HepG2 (cell line): ENCODE data around the gene USP5. TPM values are rescaled to one million over a fixed set of nuclear protein-coding genes. Genes with fewer than 3 reads are reported as not detected.

Experiments used
- ATAC-seq: fragments of 200-7000 bp; cut with Tn5 transposase; 3 replicates; pipeline ENCODE4 v1.9.1; 2020; ENCODE audit warnings: mild to moderate bottlenecking, moderate library complexity
- BruUV-seq: library from RNA; stranded (reverse); fragments of 400-500 nt; replicated peaks from 2 replicates; lab custom pipeline; 2021; lab: Mats Ljungman, UMichigan
- CTCF ChIA-PET: fragments of 300-600 bp; formaldehyde crosslinking; extraction: SDS; loops from one replicate; lab custom pipeline; 2021; ENCODE audit warnings: low total read pairs, inconsistent platforms, low intra/inter-chr PET ratio; lab: Yijun Ruan, JAX
- POLR2A ChIA-PET: fragments of 350-600 bp; sonication (Branson Sonifier 250); formaldehyde crosslinking; loops from one replicate; lab custom pipeline; 2020; ENCODE audit warnings: antibody characterized with exemption, inconsistent platforms; lab: Yijun Ruan, JAX
- DNase-seq: peaks from one replicate; pipeline ENCODE4 v3.0.0-alpha.2; 2015; ENCODE audit warnings: low spot score
- FAIRE-seq: peaks from 3 replicates; lab custom pipeline; 2011; peaks lifted over from hg19 to GRCh38; lab: Jason Lieb, UNC
- H2AFZ ChIP-seq: one replicate; pipeline ENCODE4 v1.6.1; 2011; ENCODE audit warnings: low read length, inconsistent platforms
- H3K27ac ChIP-seq: fragments of 300-600 bp; 3 replicates; pipeline ENCODE4 v1.8.0; 2011; ENCODE audit warnings: mixed run types, mild to moderate bottlenecking, mixed read lengths, low read length, inconsistent platforms; ENCODE audit not compliant: insufficient read depth; ENCODE audit errors: extremely low read length
- H3K27me3 ChIP-seq, 2 experiments: fragments of 200-600 bp in 1 of 2; 2 replicates in 1 of 2; 3 replicates in 1 of 2; pipeline versions ENCODE4 v1.6.0 to v1.8.0; 2011; ENCODE audit warnings: low read length in 2 of 2, mild to moderate bottlenecking in 2 of 2, moderate library complexity in 2 of 2, inconsistent platforms in 1 of 2; ENCODE audit not compliant: insufficient read depth in 2 of 2, control insufficient read depth in 1 of 2
- H3K36me3 ChIP-seq, 2 experiments: fragments of 200-600 bp in 1 of 2; replicated peaks in 1 of 2; 2 replicates in 1 of 2; 3 replicates in 1 of 2; pipeline versions ENCODE4 v1.5.1 to v1.8.0; 2011; ENCODE audit warnings: low read length in 2 of 2, inconsistent platforms in 1 of 2; ENCODE audit not compliant: insufficient read depth in 2 of 2, control insufficient read depth in 1 of 2
- H3K4me1 ChIP-seq: 2 replicates; pipeline ENCODE4 v1.5.1; 2012; ENCODE audit warnings: low read length, inconsistent platforms; ENCODE audit not compliant: insufficient read depth
- H3K4me2 ChIP-seq: 2 replicates; pipeline ENCODE4 v1.6.0; 2011; ENCODE audit warnings: low read depth, low read length, inconsistent platforms
- H3K4me3 ChIP-seq, 3 experiments: fragments of 200-600 bp in 1 of 3; sonication (generic), shearing (Covaris generic) in 1 of 3; replicated peaks in 1 of 3; 2 replicates each; pipeline ENCODE4 v1.5.1; 2011 to 2016; ENCODE audit warnings: low read length in 3 of 3, inconsistent platforms in 2 of 3, low read depth in 2 of 3, mild to moderate bottlenecking in 2 of 3, control low read depth in 1 of 3, mixed read lengths in 1 of 3; ENCODE audit not compliant: insufficient read depth in 1 of 3
- H3K79me2 ChIP-seq: one replicate; pipeline ENCODE4 v1.6.1; 2011; ENCODE audit warnings: low read length, inconsistent platforms; ENCODE audit not compliant: insufficient read depth
- H3K9ac ChIP-seq: 2 replicates; pipeline ENCODE4 v1.6.0; 2011; ENCODE audit warnings: mild to moderate bottlenecking, low read depth, low read length, inconsistent platforms; ENCODE audit not compliant: insufficient read depth
- H3K9me3 ChIP-seq: 2 replicates; pipeline ENCODE4 v1.5.1; 2012; ENCODE audit warnings: mild to moderate bottlenecking, low read length
- H4K20me1 ChIP-seq: 2 replicates; pipeline ENCODE4 v1.6.0; 2011; ENCODE audit warnings: inconsistent platforms, mild to moderate bottlenecking, low read length, moderate library complexity; ENCODE audit not compliant: insufficient read depth
- CENPX ChIP-seq: sonication (generic); formaldehyde crosslinking; IDR thresholded peaks from 2 replicates; pipeline ENCODE4 v1.9.0; 2021; ENCODE audit warnings: mild to moderate bottlenecking, missing genetic modification reagents, moderate library complexity
- EZH2 ChIP-seq: conservative IDR thresholded peaks from 2 replicates; pipeline ENCODE4 v1.6.1; 2012; ENCODE audit warnings: mild to moderate bottlenecking, low read depth, low read length, moderate library complexity
- FIP1L1 ChIP-seq: fragments of 200-400 bp; formaldehyde crosslinking; IDR thresholded peaks from 2 replicates; pipeline ENCODE4 v1.6.1; 2018; ENCODE audit warnings: low read depth, mild to moderate bottlenecking, low read length, moderate library complexity, borderline replicate concordance; ENCODE audit not compliant: insufficient read depth
- HNRNPLL ChIP-seq: fragments of 200-400 bp; formaldehyde crosslinking; IDR thresholded peaks from 2 replicates; pipeline ENCODE4 v1.6.1; 2017; ENCODE audit warnings: mild to moderate bottlenecking, low read depth, low read length; ENCODE audit not compliant: poor library complexity, severe bottlenecking
- IKZF1 ChIP-seq: fragments of 450-650 bp; IDR thresholded peaks from 2 replicates; pipeline ENCODE4 v1.7.1; 2016
- IRX3 ChIP-seq: sonication (generic); formaldehyde crosslinking; IDR thresholded peaks from 2 replicates; pipeline ENCODE4 v1.8.1; 2023; ENCODE audit warnings: mild to moderate bottlenecking, low read depth, missing genetic modification reagents, borderline replicate concordance
- ISX ChIP-seq: sonication (generic); formaldehyde crosslinking; conservative IDR thresholded peaks from 2 replicates; pipeline ENCODE4 v1.5.0; 2020; ENCODE audit warnings: missing genetic modification reagents
- JUNB ChIP-seq: sonication (generic); formaldehyde crosslinking; IDR thresholded peaks from 2 replicates; pipeline ENCODE4 v1.8.0; 2022; ENCODE audit warnings: missing genetic modification reagents, mild to moderate bottlenecking, borderline replicate concordance
- NFYB ChIP-seq: sonication (generic); formaldehyde crosslinking; IDR thresholded peaks from 2 replicates; pipeline ENCODE4 v1.4.0; 2020; ENCODE audit warnings: missing genetic modification reagents
- NONO ChIP-seq, 2 experiments: fragments of 450-650 bp in 1 of 2; sonication (generic) in 1 of 2; formaldehyde crosslinking in 1 of 2; IDR thresholded peaks in 1 of 2; conservative IDR thresholded peaks in 1 of 2; 2 replicates each; pipeline versions ENCODE4 v1.6.1 to v1.8.0; 2017 to 2022; ENCODE audit warnings: mild to moderate bottlenecking in 1 of 2, missing genetic modification reagents in 1 of 2, moderate library complexity in 1 of 2
- REPIN1 ChIP-seq: sonication (generic); formaldehyde crosslinking; IDR thresholded peaks from 2 replicates; pipeline ENCODE4 v1.8.0; 2022; ENCODE audit warnings: missing genetic modification reagents, low read depth, mild to moderate bottlenecking, borderline replicate concordance
- ZFP36L2 ChIP-seq: sonication (generic); formaldehyde crosslinking; IDR thresholded peaks from 2 replicates; pipeline ENCODE4 v1.4.0; 2020; ENCODE audit warnings: missing genetic modification reagents
- ZNF883 ChIP-seq: sonication (generic); formaldehyde crosslinking; IDR thresholded peaks from 2 replicates; pipeline ENCODE4 v1.5.1; 2020; ENCODE audit warnings: mild to moderate bottlenecking, missing genetic modification reagents; ENCODE audit errors: not compliant biosample characterization
- WGBS: methylation state at CpG from one replicate; pipeline ENCODE4 v1.1.6; 2017; ENCODE audit warnings: low lambda C conversion rate; 5-methylcytosine and 5-hydroxymethylcytosine counted together
- in situ Hi-C: cut with HindIII; loops from 2 replicates; pipeline ENCODE4 v1.10.0; 2017; ENCODE audit warnings: low pct_unique_long_range_greater_than_20kb; ENCODE audit not compliant: extremely low pct_ligation_motif_present
- intact Hi-C: fragments of 100-400 bp; cut with micrococcal nuclease; formaldehyde crosslinking; loops from one replicate; pipeline ENCODE4 v1.10.0; 2022; ENCODE audit not compliant: unreplicated experiment
- polyA plus RNA-seq, 8 experiments: library from polyadenylated mRNA; depleted of rRNA in 3 of 8; stranded (reverse) in 7 of 8; unstranded in 1 of 8; fragments of >200 nt; fragmentation: Illumina TruSeq in 4 of 8; extraction: Trizol in 4 of 8; gene quantifications; 2 replicates each; pipeline versions ENCODE4 v1.2.1 to v1.2.3, GENCODE V29; 2011 to 2016; ENCODE audit warnings: low read depth in 4 of 8, missing spikeins in 1 of 8, mixed read lengths in 1 of 8; ENCODE audit not compliant: insufficient read depth in 1 of 8
- total RNA-seq, 5 experiments: library from RNA; depleted of rRNA; stranded (reverse); fragments of >200 nt; fragmentation: Illumina TruSeq; extraction: Trizol; gene quantifications; 2 replicates each; pipeline ENCODE4 v1.2.3, GENCODE V29; 2016; ENCODE audit warnings: low read depth in 1 of 5
- TF ChIP-seq, protein P1 (sequence below): fragments of 450-650 bp; IDR thresholded peaks from 2 replicates; pipeline ENCODE4 v1.6.1; 2016
- TF ChIP-seq, protein P2 (sequence below): sonication (generic); formaldehyde crosslinking; IDR thresholded peaks from 2 replicates; pipeline ENCODE4 v1.4.0; 2020; ENCODE audit warnings: low read depth, mild to moderate bottlenecking, missing genetic modification reagents
- TF ChIP-seq, protein P3 (sequence below): sonication (generic); formaldehyde crosslinking; IDR thresholded peaks from 2 replicates; pipeline ENCODE4 v1.5.0; 2020; ENCODE audit warnings: mild to moderate bottlenecking, low read depth, missing genetic modification reagents, borderline replicate concordance
- TF ChIP-seq, protein P4 (sequence below): sonication (generic); formaldehyde crosslinking; conservative IDR thresholded peaks from 2 replicates; pipeline ENCODE4 v1.4.0; 2020; ENCODE audit warnings: mild to moderate bottlenecking, missing genetic modification reagents, moderate library complexity

The USP5 gene
- total and polyA plus RNA-seq, 2 of the 13 experiments (the other 11 are each of a cell fraction or from before 2014, with no cell fraction given): 39.6 to 56.0 TPM

DNA sequence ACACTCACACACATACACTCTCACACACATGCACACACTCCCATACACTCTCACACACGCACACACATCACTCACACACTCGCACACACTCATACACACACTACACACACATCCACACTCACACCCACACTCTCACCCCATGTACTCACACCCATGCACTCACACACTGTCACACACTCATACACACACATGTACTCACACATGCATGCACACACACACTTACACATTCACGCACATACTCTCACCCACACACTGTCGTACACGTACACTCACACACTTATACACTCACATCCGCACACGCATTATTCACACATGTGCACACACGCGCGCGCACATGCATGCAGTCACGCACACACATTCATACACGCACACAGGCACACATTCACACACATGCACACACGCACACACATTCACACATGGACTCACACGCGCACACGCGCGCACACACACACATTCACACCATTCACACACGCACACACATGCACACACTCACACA, 34.2 kb upstream of the USP5 start (continued):
- TF ChIP-seq IKZF1 (0 out of 2 replicates have a peak, but pooled peaks have one; percentile 39), NONO (IDR thresholded peaks at IDR 0.05) (0 out of 2 replicates have a peak, but pooled peaks have one; percentile 13), NONO (CRISPR knock-in tag; conservative IDR thresholded peaks at IDR 0.05) (0 out of 2 replicates have a peak, but pooled peaks have one; percentile 32), ISX (CRISPR knock-in tag) (no peak), JUNB (CRISPR knock-in tag) (0 out of 2 replicates have a peak, but pooled peaks have one; percentile 24), REPIN1 (CRISPR knock-in tag) (no peak), CENPX (CRISPR knock-in tag) (no peak), IRX3 (CRISPR knock-in tag) (no peak)
- TF ChIP-seq, protein P1, sequence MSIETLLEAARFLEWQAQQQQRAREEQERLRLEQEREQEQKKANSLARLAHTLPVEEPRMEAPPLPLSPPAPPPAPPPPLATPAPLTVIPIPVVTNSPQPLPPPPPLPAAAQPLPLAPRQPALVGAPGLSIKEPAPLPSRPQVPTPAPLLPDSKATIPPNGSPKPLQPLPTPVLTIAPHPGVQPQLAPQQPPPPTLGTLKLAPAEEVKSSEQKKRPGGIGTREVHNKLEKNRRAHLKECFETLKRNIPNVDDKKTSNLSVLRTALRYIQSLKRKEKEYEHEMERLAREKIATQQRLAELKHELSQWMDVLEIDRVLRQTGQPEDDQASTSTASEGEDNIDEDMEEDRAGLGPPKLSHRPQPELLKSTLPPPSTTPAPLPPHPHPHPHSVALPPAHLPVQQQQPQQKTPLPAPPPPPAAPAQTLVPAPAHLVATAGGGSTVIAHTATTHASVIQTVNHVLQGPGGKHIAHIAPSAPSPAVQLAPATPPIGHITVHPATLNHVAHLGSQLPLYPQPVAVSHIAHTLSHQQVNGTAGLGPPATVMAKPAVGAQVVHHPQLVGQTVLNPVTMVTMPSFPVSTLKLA: peak; percentile 88
- TF ChIP-seq, all 625 proteins: peak for 10

DNA sequence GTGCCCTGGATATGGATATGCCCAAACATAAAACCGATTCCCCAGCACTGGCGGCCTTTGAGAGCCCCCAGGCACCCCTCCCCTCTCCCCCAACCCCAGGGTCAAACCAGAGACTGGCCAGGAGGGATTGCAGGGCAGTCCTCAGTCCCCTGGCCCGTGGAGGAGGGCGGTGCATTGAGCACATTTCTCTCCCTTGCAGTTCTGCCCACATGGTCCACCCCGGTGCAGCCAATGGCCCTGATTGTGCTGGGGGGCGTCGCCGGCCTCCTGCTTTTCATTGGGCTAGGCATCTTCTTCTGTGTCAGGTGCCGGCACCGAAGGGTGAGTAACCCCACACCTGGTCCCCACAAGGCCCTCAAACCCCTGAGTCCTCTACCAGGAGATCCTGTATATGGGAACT, 33.7 kb upstream of the USP5 start:
- POLR2A ChIA-PET: no interaction called here
- Histone ChIP-seq H2AFZ (no peak overlapping the region), H3K4me3 (no peak overlapping the region)
- peak; percentile 33; the same call in 1 of the 2 replicates for TF ChIP-seq NFYB
- no peak for TF ChIP-seq EZH2
- TF ChIP-seq, protein P2, sequence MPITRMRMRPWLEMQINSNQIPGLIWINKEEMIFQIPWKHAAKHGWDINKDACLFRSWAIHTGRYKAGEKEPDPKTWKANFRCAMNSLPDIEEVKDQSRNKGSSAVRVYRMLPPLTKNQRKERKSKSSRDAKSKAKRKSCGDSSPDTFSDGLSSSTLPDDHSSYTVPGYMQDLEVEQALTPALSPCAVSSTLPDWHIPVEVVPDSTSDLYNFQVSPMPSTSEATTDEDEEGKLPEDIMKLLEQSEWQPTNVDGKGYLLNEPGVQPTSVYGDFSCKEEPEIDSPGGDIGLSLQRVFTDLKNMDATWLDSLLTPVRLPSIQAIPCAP: no peak
- TF ChIP-seq ZNF883: no peak
- TF ChIP-seq, protein P3, sequence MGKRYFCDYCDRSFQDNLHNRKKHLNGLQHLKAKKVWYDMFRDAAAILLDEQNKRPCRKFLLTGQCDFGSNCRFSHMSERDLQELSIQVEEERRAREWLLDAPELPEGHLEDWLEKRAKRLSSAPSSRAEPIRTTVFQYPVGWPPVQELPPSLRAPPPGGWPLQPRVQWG: no peak
- TF ChIP-seq FIP1L1: no peak
- TF ChIP-seq, protein P4, sequence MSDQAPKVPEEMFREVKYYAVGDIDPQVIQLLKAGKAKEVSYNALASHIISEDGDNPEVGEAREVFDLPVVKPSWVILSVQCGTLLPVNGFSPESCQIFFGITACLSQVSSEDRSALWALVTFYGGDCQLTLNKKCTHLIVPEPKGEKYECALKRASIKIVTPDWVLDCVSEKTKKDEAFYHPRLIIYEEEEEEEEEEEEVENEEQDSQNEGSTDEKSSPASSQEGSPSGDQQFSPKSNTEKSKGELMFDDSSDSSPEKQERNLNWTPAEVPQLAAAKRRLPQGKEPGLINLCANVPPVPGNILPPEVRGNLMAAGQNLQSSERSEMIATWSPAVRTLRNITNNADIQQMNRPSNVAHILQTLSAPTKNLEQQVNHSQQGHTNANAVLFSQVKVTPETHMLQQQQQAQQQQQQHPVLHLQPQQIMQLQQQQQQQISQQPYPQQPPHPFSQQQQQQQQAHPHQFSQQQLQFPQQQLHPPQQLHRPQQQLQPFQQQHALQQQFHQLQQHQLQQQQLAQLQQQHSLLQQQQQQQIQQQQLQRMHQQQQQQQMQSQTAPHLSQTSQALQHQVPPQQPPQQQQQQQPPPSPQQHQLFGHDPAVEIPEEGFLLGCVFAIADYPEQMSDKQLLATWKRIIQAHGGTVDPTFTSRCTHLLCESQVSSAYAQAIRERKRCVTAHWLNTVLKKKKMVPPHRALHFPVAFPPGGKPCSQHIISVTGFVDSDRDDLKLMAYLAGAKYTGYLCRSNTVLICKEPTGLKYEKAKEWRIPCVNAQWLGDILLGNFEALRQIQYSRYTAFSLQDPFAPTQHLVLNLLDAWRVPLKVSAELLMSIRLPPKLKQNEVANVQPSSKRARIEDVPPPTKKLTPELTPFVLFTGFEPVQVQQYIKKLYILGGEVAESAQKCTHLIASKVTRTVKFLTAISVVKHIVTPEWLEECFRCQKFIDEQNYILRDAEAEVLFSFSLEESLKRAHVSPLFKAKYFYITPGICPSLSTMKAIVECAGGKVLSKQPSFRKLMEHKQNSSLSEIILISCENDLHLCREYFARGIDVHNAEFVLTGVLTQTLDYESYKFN (CRISPR knock-in tag): no peak
- TF ChIP-seq ZFP36L2 (CRISPR knock-in tag): no peak
- no peak for TF ChIP-seq HNRNPLL

More for the DNA sequence above, 33.7 kb upstream of the USP5 start:
- no TSS peak for BruUV-seq
- H3K27me3 ChIP-seq: peaks cover 7 to 34% of the 10 kb centered on the region in 2 experiments; a peak in 4 of 5 replicates
- in situ Hi-C loops: no loop called here
- no peak overlapping the region for H3K4me2 ChIP-seq
- H3K27ac ChIP-seq: no peak overlapping the region
- H3K36me3 ChIP-seq: no peaks in the 10 kb centered on the region
- intact Hi-C loops: no loop called here
- no peaks in the 10 kb centered on the region for H4K20me1 ChIP-seq
- CTCF ChIA-PET: no interaction called here
- no peak overlapping the region for H3K9ac ChIP-seq
- ATAC-seq (peak; percentile 32), FAIRE-seq (no peak), DNase-seq (no peak)
- H3K4me1 ChIP-seq: peaks cover 42% of the 10 kb centered on the region
- no peaks in the 10 kb centered on the region for H3K9me3 ChIP-seq
- 27% methylated on average over 5 of the region's 10 CpGs for WGBS
- H3K79me2 ChIP-seq: no peaks in the 10 kb centered on the region
